ENCODE results near the gene SOCS2.

Gene SOCS2

DNA sequence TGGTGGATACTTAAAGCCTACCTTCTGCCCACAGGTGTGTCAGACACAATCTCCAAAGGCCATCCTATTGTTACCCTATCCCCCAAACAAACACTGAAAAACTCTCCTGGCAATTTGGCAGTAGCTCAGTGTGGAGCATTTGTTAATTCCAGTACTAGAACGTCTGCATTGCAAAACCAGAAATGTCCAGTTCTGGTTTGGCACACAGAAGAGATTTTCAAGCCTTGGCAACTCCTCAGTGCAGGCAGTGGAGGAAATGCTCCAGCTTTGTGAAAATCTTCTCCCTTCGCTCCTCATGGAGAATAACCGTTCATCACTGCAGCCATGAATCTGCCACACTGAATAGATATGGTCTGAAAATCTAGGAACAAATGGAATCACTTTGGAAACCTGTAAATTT lies 5.3 kb upstream of the SOCS2 start:
- DNase-seq (ENCODE audit: low read depth): peak; percentile 7

DNA sequence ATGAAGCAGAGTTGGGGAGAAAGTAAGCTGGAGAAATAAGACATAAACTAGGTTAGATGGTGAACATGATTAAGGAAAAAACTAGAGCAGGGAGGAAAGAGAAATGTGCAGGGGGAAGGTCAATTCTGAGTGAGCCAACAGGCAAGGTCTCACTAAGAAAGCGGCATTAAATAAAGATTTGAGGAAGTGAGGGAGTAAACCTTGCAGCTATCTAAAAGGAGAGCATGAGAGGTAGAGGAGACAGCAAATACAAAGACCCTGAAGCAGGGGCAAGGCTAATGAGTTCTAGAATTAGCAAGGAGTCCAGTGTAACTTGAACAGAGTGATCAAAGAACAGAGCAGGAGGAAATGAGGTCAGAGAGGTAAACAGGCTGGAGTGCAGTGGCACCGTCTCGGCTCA lies 4.4 kb upstream of the SOCS2 start:
- no peak for DNase-seq (ENCODE audit: low read depth)

DNA sequence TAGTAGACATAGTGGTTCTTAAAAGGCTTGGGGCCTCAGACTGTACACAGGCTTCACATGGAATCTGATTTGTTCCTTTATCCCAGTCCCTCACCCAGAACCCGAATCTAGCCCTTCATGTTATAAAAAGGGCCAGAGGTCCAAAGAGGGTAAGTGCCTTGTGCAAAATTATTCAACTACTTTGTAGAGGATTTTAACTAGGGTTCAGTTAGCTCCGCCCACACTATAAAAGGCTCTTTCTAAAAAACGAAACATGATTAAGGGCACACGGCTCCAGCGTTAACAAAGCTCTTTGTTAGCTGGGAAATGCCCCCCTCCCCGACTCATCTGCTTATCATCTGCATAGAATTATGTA lies 3.2 kb upstream of the SOCS2 start:
- no peak for DNase-seq (ENCODE audit: low read depth)

DNA sequence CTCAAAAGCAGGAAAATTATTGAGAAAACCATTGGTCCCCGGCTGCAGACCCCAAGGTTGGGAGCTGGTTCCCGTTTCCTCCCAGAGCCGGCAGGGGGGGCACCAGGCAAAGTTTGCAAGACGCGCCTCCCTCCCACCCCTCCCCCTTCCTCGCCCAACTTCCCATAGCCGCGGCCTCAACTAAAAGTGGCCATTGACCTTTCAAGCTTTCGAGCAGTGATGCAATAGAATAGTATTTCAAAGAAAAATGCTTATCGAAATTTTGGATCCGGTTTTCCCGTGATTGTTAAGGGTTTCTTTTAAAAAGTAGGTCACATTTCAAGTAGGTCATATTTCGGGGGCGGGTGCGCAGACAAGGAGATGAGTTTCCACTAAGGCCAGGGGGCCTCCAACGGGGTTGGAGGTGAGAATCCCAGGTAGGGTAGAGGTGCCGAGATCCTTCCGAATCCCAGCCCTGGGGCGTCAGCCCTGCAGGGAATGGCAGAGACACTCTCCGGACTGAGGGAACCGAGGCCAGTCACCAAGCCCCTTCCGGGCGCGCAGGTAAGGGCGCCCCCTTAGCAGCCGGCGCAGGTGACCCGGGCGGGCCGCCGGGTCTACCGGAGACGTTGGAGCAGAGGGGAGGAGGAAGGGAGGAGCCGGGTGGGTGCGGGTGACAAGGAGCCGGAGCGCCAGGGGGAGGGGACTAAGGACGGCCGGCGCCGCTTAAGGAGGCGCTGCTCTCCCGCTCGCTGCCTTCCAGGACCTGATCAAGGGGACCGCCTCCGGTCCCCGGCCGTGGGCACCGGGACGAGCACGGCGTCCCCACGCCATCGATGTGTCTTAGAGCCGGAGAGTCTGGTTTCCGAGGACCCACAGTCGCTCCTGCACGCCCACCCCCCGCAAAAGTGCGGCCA lies 2.6 kb upstream of the SOCS2 start:
- DNase-seq (ENCODE audit: low read depth): peak; percentile 88

DNA sequence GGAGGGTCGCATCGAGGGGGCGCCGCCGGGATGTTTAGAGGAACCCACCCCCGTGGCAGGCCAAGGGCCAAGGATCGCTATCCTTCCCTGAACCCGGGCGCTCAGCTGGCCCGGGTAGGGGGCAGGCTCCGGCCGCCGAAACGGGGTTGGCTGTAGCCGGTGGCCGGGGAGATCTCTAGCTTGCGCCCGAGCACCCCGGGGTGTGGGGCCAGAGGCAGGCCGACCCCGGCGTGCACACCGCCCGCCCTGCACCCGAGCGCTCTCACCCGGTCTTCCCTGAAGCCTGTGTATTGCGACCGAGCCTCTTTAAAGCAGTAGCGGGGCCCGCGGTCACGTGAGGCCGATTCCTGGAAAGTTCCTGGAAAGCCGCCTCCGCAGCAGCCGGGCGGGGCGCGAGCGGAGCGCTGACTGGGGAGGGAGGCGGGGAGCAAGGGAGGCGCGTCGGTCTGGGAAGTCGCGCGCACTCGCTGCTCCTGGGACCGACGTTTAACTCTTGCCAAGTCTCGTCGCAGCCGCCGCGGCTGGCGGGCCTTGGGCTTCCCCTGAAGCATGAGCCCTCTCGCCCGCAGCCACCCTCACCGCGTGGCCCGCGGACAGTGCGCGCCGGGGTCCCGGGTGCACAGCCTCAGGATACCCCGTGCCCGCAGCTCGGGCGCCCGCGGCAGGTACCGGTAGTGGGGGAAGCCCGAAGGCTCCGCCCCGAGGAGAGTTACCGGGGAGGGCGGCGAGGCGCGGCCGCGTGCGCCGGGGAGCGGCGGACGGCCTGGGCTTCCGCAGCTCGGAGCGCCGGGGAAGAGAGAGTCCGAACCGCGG lies 1.7 kb upstream of the SOCS2 start:
- DNase-seq (ENCODE audit: low read depth): peak; percentile 96

DNA sequence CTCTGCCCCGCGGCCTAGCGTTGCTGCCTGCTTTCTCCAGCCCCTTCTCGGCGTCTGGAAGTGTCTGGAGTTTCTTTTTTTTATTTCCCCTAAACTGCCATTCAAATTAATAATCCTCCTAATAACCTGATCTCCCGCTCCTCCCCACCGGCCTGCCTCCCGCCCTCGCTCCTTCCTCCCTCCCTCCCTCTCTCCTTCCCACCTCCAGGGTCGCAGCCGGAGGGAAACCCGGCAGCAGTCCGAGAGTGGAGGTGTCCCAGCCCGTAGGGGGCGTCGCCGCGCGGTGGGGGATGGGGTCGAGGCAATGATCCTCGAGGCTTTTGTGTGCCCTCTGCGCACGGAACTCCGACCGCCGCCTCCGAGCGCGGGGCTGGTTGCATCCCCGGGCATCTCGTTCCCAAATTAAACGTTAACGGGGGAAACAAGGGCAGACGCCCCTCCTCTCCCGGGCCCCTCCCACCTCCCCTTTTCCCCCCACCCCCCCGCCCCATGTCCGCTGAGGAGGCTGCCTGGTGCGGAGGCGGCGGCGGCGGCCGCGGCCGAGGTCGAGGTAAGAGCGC lies 1.0 kb upstream of the SOCS2 start:
- no peak for DNase-seq (ENCODE audit: low read depth)

DNA sequence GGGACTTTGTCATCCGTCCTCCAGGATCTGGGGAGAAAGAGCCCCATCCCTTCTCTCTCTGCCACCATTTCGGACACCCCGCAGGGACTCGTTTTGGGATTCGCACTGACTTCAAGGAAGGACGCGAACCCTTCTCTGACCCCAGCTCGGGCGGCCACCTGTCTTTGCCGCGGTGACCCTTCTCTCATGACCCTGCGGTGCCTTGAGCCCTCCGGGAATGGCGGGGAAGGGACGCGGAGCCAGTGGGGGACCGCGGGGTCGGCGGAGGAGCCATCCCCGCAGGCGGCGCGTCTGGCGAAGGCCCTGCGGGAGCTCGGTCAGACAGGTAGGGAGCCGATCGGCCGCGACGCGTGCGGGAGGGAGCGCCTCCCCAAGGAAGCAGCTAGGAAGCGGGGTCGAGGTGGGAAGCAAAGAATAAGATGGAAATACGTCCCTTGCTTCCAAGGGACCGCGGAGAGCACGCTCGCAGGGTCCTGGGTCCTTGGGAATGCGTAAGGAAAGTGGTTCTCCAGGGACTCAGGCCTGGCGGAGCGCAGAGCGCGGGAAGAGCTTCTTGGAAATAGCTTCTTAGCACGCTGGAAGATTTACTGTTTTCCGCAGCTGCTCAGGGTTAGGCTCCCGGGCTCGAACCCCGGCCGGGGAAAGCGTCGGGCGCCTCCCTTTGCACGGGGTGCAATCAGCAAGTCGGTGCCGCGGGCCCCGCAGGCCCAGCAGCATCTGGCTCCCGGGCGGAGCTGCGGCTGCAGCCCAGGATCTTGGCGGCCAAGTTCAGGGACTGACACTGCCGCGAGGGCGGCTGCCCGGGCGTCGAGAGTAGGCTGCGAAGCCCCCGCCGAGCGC lies 457 bp downstream of the SOCS2 start:
- peak; percentile 38 for DNase-seq (ENCODE audit: low read depth)

DNA sequence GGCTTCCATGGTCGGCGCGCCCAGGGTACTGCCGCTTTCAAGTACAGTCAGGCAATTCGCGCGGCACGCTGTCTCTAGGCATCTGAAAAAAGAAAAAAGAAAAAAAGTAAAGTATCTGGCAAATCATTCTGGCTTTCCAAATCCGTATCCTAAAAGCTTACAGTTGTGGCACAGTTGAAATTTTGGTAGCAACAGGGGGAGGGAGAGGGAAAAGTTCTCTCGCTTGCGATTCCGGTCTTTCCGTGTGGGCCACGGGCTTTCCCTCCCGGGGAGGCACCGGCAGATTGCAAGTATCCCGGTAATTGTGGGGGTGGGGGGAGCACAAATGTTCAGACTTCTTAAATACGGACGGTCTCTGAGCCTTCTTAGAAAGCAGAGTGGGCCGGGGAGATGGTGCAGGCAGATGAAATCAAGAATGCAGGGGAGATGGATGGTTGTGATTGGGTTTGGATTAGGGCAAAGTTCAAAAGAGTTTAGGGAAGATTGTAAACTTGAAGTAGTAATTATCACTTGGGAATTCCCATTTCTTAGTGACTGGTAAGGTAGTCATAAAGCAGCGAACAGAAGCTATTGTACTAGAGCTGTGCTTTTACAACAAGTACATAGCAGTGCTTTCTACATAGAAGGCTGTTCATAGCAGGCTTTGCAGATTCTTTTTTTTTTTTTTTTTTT lies 1.2 kb downstream of the SOCS2 start:
- peak; percentile 19 for DNase-seq (ENCODE audit: low read depth)

DNA sequence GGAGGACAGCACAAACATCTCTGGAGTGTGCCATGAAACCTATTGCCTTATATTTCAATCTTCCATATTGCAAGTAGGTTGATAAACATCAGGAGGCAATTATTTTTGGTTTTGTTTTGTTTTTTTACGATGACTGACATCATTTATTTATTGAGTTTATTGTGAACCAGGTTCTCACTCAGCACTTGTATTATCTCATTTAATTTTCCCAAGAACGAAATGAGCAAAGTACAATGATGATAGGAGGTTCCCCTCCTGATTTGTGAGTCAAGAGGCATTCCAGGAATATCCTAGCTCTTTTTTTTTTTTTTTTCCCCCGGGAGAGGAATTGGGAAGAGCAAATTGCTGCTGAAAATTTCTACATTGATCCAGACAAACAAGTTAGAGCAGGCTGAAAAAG lies 4.7 kb downstream of the SOCS2 start:
- no peak for DNase-seq (ENCODE audit: low read depth)

DNA sequence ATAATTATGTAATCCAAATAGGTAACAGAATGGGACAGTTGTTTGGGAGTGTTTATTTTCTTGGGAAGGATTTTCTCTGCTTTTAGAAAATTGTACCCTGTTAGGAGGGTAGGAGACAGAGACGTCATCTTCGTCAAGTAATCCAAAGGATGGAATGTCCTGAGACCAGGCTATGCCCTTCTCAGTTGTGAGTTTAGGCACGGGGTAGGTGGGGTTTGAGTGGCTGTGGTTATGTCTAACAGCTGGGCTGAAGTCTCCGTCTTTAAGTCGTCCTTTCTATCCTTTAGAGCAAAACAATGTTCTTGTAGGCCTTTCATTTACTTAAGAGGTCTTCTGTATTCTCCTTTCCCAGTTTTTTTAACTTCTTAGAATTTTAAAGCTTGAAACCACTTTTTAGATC lies 5.7 kb downstream of the SOCS2 start:
- DNase-seq (ENCODE audit: low read depth): no peak

DNA sequence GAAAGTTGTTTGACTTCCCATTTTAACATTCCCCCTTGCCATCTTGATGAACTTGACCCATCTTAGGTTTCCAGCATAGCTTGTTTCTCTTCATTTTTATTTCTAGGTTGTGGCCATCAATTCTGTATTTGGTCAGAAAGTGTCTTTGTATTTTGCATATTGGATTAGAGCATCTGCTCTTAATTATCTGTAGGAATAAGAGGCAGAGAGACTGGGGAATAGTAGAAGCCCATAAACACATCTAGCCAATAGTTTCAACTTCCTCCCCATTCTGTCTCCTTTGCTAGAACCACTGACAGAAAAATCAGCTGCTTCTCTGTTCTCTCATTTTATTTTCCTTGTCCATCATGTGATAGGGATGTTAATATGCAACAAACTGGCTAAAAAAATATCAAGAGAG lies 8.2 kb downstream of the SOCS2 start:
- no peak for DNase-seq (ENCODE audit: low read depth)

DNA sequence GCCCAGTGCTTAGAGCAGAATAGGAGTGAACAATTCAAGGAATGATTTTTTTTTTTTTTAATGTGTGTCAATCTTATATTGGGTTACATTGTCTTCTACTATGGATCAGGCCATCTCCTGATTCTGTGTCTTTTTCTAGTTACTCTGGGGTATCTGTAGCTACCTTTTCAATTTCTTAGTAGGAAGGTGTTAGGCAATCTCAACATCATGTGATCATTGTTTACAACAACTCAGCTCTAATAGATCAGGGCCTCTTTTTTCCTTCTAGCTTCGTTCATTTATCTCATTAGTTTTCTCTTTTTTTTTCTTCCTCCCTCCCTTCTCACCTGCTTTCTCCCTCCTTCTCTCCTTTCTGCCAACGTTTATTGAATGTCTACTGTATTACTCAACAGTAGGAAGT lies 8.9 kb downstream of the SOCS2 start:
- no peak for DNase-seq (ENCODE audit: low read depth)

DNA sequence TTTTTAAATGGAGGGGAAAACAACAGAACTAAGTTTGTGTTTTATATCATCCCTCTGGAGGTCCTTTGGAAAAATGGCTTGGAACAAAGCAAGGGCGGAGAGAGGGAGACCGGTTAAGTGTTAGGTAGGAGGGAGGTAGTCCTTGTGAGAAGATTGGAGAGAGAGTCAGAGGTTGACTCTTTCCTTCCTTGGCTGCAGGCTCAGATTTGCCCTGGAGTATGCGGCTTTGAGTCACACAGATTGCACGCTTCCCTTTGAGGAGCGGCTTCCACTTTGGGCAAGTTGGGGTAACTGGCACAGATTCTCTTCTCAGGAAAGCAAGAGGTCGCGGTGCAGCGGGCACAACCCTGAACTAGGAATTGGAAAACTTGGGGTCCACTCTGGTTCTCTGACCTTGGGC lies 9.9 kb downstream of the SOCS2 start:
- no peak for DNase-seq (ENCODE audit: low read depth)

DNA sequence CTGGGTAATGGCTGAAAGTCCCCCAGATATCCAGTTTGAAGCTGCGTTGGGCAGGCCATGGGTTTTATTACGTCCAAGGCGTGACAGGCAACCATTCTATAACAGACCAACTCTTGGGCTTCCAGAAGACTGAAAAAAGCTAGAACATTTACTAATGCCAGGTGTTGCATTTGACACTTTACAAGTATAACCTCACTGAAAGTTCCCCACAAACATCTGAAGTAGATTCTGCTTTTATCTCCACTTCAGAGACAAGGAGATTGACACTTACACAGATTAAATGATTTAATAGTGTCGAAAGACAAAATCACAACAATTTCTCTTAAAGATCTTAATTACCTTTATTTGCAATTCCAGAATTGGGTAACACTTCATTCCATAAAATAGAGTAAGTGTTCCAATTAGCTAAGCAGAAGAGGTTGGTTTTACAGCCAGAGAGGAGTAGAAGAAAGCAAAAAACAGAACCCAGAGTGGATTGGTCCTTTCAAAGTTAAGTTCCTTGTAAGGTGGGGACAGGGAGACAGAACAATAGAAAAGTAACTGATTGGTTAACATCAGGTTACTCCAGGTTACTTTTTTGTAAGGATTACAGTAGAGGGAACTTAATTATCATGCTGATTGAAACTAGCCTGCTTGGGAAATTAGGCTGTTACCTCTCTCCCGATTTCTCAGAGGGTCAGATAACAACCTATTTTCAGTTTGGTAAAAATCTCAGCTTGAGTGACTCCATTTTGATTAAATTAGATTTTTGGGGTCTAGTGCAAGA lies 11.3 kb downstream of the SOCS2 start:
- DNase-seq (ENCODE audit: low read depth): no peak

DNA sequence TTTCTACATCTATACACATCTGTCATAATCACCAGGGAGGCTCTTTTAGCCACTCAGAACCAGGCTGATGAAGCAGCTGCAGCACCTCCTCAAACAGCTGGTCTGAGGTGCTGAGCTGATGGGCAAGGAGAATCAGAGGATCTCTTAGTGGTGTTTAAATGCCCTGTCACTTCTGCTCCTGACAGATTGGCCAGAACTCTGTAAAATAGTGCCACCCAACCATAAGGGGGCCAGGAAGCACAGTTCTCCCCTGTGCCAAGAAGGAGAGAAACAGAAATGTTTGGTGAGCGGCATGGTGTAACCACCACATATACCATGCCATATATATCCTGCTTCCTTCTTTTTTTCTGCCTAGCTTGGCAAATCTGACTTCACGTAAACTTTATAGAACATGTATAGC lies 12.8 kb downstream of the SOCS2 start:
- no peak for DNase-seq (ENCODE audit: low read depth)

DNA sequence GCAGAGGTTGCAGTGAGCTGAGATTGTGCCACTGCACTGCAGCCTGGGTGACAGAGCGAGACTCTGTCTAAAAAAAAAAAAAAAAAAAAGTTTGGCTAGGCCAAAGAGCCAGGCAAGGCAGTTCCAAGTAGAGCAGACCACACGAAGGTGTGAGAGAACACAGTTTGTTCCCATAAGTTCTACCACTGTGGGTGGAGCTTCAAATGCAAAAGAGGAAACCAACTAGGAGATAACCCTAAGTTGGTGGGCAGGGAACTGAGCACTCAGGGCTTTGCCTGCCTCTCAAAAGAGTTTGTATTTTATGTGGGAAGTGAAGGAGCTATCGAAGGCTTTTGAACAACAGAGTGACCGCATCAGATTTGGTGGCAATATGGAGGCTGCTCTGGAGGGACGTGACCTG lies 15.1 kb downstream of the SOCS2 start:
- no peak for DNase-seq (ENCODE audit: low read depth)

DNA sequence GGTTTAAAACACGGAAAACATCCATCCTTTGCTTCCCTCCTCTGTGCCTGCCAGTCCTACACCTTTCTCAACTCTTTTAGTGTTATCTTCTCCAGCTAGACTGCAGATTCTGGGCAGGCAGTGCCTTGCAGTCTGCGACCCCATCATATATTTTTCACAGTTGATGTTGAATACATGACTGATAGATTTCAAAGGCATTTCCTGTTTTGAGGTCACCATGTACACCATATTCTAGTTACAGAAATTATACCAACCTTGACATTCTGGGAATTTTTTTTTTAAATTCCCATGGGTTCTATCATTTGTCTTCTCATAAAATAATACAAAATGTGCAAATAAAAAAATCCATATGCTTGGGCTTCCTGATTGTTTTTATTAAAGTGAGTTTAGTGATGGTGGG lies 16.6 kb downstream of the SOCS2 start:
- DNase-seq (ENCODE audit: low read depth): peak; percentile 20

DNA sequence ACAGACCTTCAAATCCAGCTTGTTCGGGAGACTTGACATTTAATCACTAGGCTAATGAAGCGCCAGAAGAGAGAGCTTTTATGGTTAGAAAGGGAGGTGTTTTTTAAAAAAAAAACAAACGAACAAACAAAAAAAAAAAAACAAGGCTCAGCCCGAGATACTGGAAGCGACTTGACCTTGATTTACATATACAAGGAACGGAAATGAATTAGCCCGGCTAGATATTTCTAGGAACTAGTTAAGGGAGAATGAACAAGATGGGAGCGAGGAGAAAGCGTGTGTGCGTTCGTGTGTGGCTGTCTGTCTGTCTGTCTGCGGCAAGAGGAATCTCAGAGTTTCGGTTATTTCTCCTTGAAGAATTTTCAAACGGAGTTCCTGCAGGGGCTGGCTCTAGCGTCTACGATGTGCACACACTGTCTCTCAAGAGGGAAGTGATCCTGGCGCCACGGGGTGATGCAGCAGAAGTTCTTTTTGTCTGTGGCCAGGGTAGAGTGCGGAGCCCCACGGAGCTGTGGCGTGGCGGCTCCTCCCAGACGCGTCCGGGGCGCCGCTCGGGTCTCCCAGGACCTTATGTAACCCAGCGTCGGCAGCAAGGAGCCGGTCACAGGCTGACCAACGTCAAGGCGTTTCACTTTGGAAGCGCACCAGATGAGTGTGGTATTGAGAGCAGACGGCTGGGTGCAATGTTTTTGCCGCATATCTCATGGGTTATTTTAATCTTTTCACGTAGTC lies 18.8 kb downstream of the SOCS2 start:
- peak; percentile 88 for DNase-seq (ENCODE audit: low read depth)

DNA sequence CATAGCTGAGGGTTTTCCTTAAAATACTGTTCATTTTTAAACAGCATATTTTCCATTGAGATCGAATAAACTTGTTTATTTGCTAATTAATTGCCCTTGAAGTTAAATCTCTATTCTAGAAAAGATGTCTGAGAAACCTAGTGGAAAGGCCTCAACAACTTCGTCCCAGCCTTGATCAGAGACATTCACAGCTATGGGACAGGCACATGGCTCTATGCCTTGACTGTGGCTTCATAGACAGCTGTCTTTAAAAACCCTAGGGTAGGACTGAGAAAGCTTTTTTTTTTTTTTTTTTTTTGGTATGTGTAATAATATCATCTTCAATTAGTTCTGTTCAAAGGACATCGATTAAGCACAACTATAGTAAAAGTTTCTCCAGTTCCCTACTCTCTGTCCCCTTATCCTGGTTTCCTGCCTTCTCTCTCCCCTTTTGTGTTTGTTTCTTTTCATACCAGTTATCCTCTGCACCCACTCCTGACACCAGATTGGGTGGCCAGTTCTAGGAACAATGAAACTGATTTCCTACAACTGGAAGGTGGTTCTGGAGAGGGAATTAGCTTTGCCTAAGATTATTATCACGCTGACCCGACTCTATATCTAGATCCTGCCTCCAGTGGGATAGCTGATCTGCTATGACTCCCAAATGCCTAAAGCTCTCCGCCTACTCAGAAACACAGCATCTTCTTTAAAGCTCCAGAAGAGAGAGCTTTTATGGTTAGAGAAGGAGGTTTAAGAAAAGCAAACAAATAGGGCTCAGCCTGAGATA lies 20.3 kb downstream of the SOCS2 start:
- no peak for DNase-seq (ENCODE audit: low read depth)
